Urinary bladder (tissue), 4 donors: ENCODE measurements around the gene PRR3. TPM values are rescaled to one million over a fixed set of nuclear protein-coding genes. Genes with fewer than 3 reads are reported as not detected.

Experiments
- DNase-seq: peaks from one replicate; pipeline ENCODE4 v3.0.0-alpha.2; 2015; ENCODE audit errors: extremely low spot score
- H3K27ac ChIP-seq: one replicate; pipeline ENCODE4 v1.5.1; 2013; ENCODE audit warnings: low read depth, mild to moderate bottlenecking, moderate library complexity
- H3K36me3 ChIP-seq: one replicate; pipeline ENCODE4 v1.6.1; 2013; ENCODE audit warnings: mild to moderate bottlenecking, moderate library complexity; ENCODE audit not compliant: insufficient read depth
- H3K4me1 ChIP-seq: one replicate; pipeline ENCODE4 v1.6.1; 2013; ENCODE audit warnings: mild to moderate bottlenecking, moderate library complexity; ENCODE audit not compliant: insufficient read depth
- H3K4me3 ChIP-seq: one replicate; pipeline ENCODE4 v1.5.1; 2013; ENCODE audit warnings: low read depth, low read length
- WGBS: extraction: QIAGEN DNeasy Blood & Tissue Kit; methylation state at CpG from one replicate; pipeline ENCODE4 v1.1.7; 2013; 5-methylcytosine and 5-hydroxymethylcytosine counted together
- polyA plus RNA-seq: library from polyadenylated mRNA; stranded (reverse); fragments of 200-250 nt; gene quantifications from one replicate; pipeline ENCODE4 v1.2.3, GENCODE V29; 2013
- small RNA-seq: library from RNA; depleted of rRNA; stranded (forward); fragments of <200 nt; gene quantifications from one replicate; pipeline ENCODE3, GENCODE V24; 2014
- total RNA-seq: library from RNA; depleted of rRNA; stranded (reverse); fragments of >200 nt; gene quantifications from one replicate; pipeline ENCODE4 v1.2.3, GENCODE V29; 2014
- donor health status: healthy with polysubstance abuse.
- donor health status: healthy.

The PRR3 gene
- total and polyA plus RNA-seq, 2 donors: 8.5 to 11.0 TPM

DNA sequence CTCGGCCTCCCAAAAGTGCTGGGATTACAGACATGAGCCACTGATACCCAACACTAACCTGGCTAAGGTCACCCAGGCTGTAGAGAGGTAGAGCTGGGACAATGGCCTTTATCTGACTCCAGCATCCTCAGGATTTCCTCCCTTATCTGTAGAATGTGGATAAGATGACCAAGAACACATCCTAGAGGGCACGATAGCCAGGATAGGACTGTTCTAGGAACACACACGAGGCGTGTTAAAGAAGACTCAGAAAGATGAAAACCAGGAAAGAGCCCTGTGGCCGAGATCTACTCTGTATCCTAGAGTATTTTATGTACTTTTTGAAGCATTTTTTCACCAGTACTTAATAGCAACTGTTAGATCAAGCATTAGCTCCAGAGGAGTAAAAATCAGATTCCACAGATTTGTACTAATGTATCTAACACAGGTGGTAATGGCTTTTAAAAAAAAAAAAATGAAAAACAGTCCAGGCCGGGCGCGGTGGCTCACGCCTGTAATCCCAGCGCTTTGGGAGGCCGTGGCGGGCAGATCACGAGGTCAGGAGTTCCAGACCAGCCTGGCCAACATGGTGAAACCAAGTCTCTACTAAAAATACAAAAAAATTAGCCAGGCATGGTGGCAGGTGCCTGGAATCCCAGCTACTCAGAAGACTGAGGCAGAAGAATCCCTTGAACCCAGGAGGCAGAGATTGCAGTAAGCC, 42.7 kb downstream of the PRR3 start:
- Histone ChIP-seq H3K4me1 (no peaks in the 10 kb centered on the region), H3K36me3 (peaks cover 17% of the 10 kb centered on the region), H3K4me3 (no peak overlapping the region), H3K27ac (no peak overlapping the region)
- WGBS: 66% methylated on average over 13 of the region's 13 CpGs
- no peak for DNase-seq

DNA sequence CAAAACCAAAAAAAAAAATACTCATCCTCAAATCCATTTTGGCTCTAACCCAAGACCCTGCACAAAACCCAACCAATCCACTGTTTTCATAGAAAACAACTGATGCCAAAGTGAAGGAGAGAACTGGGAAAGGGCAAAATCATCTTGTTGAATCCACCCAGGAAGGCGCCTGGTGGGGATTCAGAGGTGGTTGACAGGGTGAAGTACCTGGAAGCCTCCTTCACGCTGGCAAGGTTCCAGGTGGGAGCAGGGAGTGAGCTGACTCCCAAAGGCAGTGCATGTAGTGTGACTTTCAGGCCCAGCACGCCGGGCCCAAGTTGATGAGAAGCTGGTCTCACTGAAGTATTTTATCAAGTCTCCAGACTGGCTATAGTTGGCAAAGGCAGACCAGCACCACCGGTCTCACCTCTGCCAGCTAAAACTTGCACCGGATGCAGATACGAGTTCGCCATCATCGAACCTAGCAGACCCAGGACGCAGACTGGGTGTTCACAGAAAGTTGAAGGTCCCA, 43.4 kb downstream of the PRR3 start:
- H3K4me3 ChIP-seq: no peak overlapping the region
- no peak overlapping the region for H3K27ac ChIP-seq
- H3K36me3 ChIP-seq: peaks cover 20% of the 10 kb centered on the region
- no peaks in the 10 kb centered on the region for H3K4me1 ChIP-seq
- no peak for DNase-seq
- WGBS: 54% methylated on average over 10 of the region's 10 CpGs

DNA sequence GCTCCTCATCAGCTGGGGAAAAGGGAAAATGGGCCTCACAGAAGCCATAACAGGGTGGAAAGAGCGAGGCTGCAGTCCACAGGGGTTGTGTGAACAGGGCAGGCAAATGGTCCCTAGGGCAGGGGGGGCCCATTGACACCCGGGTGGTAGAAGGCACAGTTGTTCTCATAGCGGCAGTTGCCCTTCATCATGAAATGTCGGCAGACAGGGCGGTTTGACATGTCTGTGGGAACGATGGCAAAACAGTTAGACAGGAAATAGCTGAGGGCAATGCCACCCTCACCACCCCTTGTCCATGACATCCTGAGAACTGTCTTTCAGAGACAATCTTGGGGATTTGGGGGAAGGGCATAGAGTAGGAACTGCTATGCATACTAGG, 44.3 kb downstream of the PRR3 start:
- Histone ChIP-seq H3K4me1 (no peaks in the 10 kb centered on the region), H3K36me3 (peaks cover 20% of the 10 kb centered on the region), H3K4me3 (no peak overlapping the region), H3K27ac (no peak overlapping the region)
- WGBS: 65% methylated on average over 6 of the region's 6 CpGs
- no peak for DNase-seq

DNA sequence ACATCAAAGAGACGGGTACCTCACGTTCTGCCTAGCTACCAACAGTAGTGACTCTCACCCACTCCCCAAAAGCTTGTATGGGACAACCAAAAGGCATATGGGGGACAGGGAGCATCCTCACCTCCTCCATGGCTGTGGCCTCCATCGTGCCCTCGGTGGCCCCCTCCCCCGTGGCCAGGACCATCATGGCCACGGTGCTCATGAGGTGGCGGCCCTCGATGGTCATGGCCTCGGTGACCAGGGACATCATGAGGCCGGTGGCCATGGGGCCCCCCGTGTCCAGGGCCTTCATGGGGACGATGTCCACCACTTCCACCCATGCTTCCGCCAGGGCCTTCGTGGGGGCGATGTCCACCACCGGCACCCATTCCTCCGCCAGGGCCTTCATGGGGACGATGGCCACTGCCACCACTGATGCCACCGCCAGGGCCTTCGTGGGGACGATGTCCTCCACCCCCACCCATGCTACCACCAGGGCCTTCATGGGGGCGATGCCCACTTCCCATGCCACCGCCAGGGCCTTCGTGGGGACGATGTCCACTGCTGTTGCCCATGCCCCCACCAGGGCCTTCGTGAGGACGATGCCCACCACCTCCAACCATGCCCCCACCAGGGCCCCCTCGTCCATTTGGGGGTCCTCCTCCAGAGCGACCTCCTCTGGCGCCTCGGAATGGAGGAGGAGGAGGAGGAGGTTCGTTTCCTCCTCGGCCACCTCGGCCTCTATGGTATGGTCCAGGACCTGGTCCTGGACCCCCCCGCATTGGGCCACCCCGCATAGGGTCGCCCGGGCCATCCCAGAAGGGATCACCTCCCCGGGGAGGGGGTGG, 44.9 kb downstream of the PRR3 start:
- Histone ChIP-seq H3K4me3 (no peak overlapping the region), H3K4me1 (no peaks in the 10 kb centered on the region), H3K36me3 (peaks cover 20% of the 10 kb centered on the region), H3K27ac (no peak overlapping the region)
- no peak for DNase-seq
- WGBS: 91% methylated on average over 39 of the region's 39 CpGs

DNA sequence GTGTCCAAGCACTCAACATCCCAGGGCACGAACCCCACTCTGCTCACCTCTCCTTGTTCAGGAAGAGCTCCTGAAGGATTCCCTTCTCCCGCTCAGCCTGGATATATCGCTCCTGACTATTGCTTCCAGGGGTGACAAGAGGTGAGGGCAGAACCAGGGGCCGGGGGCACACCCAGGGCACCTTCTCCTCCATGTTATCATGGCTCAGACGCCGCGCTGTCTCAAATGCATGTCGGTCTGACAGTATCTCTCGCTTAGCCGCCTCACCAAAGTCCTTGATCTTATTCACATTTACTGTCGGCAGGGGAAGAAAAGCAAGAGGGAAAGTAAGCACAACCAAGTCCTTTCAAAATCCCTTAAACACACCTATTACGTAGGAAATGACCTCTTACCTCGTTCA, 46.9 kb downstream of the PRR3 start:
- Histone ChIP-seq H3K27ac (no peak overlapping the region), H3K4me1 (no peaks in the 10 kb centered on the region), H3K36me3 (peaks cover 23% of the 10 kb centered on the region), H3K4me3 (no peak overlapping the region)
- WGBS: 94% methylated on average over 13 of the region's 13 CpGs
- DNase-seq: no peak

DNA sequence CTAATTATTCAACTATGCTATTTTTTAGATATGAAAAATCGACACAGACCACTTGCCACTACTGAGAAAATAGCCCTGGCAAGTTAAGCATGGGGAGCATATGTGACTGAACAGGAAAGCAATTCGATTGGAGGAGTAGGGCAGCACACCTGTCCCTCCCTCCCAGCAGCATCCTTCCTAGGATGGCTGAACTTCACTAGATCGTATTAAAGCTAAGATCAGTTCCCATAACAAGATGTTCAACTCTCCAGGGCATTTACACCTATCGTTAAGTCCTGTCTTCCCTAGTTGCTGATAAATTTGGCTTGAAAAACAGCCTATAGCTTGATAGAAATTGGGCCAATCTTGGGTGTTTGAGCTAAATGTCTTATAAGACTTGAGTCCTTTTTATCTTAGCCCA, 53.0 kb downstream of the PRR3 start:
- no peak overlapping the region for H3K4me3 ChIP-seq
- no peak overlapping the region for H3K27ac ChIP-seq
- peaks cover 4% of the 10 kb centered on the region for H3K36me3 ChIP-seq
- DNase-seq: no peak
- H3K4me1 ChIP-seq: no peaks in the 10 kb centered on the region
- WGBS: 83% methylated on average over 4 of the region's 4 CpGs

DNA sequence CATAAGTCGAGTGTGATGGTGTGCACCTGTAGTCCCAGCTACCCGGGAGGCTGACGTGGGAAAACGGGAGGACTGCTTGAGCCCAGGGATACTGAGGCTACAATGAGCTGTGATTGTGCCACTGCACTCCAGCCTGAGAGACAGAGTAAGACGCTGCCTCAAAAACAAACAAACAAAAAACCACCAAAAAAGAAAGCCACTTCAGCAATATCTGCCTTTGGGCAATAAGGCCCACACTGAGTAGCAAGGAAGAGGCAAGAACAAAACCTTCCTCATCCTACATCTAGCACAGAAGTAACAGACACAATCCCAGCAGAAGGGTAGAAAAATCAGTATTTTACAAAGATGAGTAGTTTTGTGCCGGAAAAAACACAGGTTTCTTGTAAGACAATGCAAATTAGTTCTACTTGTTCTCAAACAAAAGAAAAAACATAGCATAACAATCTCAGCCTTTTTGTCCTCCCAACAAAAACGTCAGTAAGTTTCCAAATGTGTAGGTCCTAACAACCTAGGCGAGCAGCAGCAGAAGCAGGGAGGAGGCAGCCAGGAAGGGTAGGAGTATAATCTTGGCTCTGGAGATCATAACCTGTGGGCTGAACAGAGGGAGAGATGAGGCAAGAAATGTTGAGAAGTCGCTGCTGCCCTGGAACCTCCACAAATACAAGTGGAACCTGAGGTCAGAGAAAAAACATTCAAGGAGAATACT, 54.2 kb downstream of the PRR3 start:
- H3K36me3 ChIP-seq: peaks cover 4% of the 10 kb centered on the region
- H3K4me1 ChIP-seq: no peaks in the 10 kb centered on the region
- 73% methylated on average over 9 of the region's 9 CpGs for WGBS
- no peak for DNase-seq
- no peak overlapping the region for H3K4me3 ChIP-seq
- no peak overlapping the region for H3K27ac ChIP-seq

DNA sequence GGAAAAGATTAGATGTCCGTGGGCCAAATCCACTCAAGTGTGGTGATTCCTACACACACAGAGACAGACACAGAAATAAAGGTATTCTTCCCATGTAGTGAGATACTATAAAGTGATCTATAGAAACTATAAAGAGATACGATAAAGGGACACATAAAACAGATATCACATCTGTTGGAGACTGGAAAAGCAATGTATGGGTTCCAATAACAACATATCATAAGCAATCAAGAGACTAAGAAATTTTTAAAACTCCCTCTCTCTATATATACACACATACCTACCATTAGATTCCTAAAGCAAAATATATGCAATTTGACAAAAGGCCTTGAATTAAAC, 54.7 kb downstream of the PRR3 start:
- H3K36me3 ChIP-seq: peaks cover 5% of the 10 kb centered on the region
- H3K27ac ChIP-seq: no peak overlapping the region
- no peak for DNase-seq
- no peaks in the 10 kb centered on the region for H3K4me1 ChIP-seq
- H3K4me3 ChIP-seq: no peak overlapping the region
- 60% methylated on average over 2 of the region's 2 CpGs for WGBS

DNA sequence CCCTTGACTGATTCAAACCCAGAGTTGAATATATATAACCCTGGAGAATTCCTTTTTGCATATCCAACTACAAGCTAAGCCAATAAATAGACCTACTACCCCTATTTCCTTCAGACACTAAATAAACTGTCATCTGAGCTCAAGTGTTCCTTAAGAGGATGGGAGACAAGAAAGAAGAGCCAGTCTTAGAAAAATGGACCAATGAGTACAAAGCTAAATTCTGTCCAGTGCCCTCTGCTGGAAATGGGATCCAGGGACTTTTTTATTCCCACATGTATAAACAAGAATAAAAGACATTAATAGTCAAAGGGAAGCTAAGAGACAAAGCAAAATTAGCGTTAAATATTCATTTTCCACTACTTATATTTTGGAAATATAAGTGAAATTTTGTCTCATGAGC, 55.1 kb downstream of the PRR3 start:
- 64% methylated on average over 1 of the region's 1 CpG for WGBS
- no peak for DNase-seq
- Histone ChIP-seq H3K4me3 (no peak overlapping the region), H3K4me1 (no peaks in the 10 kb centered on the region), H3K36me3 (peaks cover 5% of the 10 kb centered on the region), H3K27ac (no peak overlapping the region)

DNA sequence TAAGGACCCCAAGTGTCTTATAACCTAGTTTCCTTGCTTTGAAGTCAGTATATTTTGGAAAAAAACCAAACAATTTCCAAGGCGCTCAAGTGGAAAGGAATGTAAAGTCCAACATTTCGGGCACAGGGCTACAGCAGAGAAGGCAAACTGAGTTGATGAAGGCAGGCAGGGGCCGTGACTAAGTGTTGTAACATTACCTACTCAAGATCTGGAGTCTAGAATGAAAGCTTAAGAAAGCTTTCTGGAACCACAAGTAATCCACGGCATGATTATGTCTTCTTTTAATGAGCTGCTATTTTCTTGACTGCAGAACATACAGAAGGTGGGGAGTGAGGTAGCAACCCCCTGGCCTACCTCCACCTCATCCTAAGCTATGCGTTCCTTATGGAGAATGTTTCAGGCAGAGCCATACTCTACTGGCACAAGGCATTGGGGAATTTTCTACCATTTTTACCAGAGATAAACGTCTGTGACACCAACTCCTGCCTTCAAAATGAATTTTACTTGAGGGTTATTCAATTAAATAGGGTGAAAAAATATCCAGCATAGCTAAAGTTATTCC, 55.7 kb downstream of the PRR3 start:
- 37% methylated on average over 6 of the region's 6 CpGs for WGBS
- Histone ChIP-seq H3K4me3 (no peak overlapping the region), H3K27ac (no peak overlapping the region), H3K4me1 (no peaks in the 10 kb centered on the region), H3K36me3 (peaks cover 4% of the 10 kb centered on the region)
- no peak for DNase-seq

Small RNAs within 50 kb of the gene (small RNA-seq; reads per million reads assigned to genes)
- gene MIR877: 7.7 reads per million, percentile 93 among the genes with 10 or more reads in this experiment

Other genes starting within 250 kb of the PRR3 start
- 5.8 TPM for gene TRIM39, start 230.4 kb upstream of the PRR3 start, total RNA-seq
- gene TRIM39, start 230.4 kb upstream of the PRR3 start, polyA plus RNA-seq: 16.6 TPM
- 15.0 TPM for gene RPP21, start 212.1 kb upstream of the PRR3 start, total RNA-seq
- gene RPP21, start 212.1 kb upstream of the PRR3 start, polyA plus RNA-seq: 147 TPM
- gene HLA-E, start 67.8 kb upstream of the PRR3 start, total RNA-seq: 141 TPM
- 564 TPM for gene HLA-E, start 67.8 kb upstream of the PRR3 start, polyA plus RNA-seq
- gene GNL1, start 806 bp upstream of the PRR3 start, total RNA-seq: 30.9 TPM
- gene GNL1, start 806 bp upstream of the PRR3 start, polyA plus RNA-seq: 63.7 TPM
- 16.0 TPM for gene ABCF1, start 14.1 kb downstream of the PRR3 start, total RNA-seq
- gene ABCF1, start 14.1 kb downstream of the PRR3 start, polyA plus RNA-seq: 42.8 TPM
- 18.2 TPM for gene PPP1R10, start 59.9 kb downstream of the PRR3 start, total RNA-seq
- gene PPP1R10, start 59.9 kb downstream of the PRR3 start, polyA plus RNA-seq: 25.6 TPM
- gene MRPS18B, start 60.5 kb downstream of the PRR3 start, total RNA-seq: 64.7 TPM
- 58.6 TPM for gene MRPS18B, start 60.5 kb downstream of the PRR3 start, polyA plus RNA-seq
- 9.4 TPM for gene ATAT1, start 69.6 kb downstream of the PRR3 start, total RNA-seq
- 7.6 TPM for gene ATAT1, start 69.6 kb downstream of the PRR3 start, polyA plus RNA-seq
- 6.3 TPM for gene C6orf136, start 89.8 kb downstream of the PRR3 start, total RNA-seq
- gene C6orf136, start 89.8 kb downstream of the PRR3 start, polyA plus RNA-seq: 15.9 TPM
- 16.8 TPM for gene DHX16, start 115.7 kb downstream of the PRR3 start, total RNA-seq
- 29.5 TPM for gene DHX16, start 115.7 kb downstream of the PRR3 start, polyA plus RNA-seq
- 32.7 TPM for gene PPP1R18, start 129.3 kb downstream of the PRR3 start, total RNA-seq
- 81.9 TPM for gene PPP1R18, start 129.3 kb downstream of the PRR3 start, polyA plus RNA-seq
- gene NRM, start 133.7 kb downstream of the PRR3 start, total RNA-seq: 7.0 TPM
- gene NRM, start 133.7 kb downstream of the PRR3 start, polyA plus RNA-seq: 20.3 TPM
- 9.8 TPM for gene MDC1, start 160.0 kb downstream of the PRR3 start, total RNA-seq
- gene MDC1, start 160.0 kb downstream of the PRR3 start, polyA plus RNA-seq: 18.3 TPM
- 376 TPM for gene TUBB, start 163.1 kb downstream of the PRR3 start, total RNA-seq
- 332 TPM for gene TUBB, start 163.1 kb downstream of the PRR3 start, polyA plus RNA-seq
- 40.0 TPM for gene FLOT1, start 185.4 kb downstream of the PRR3 start, total RNA-seq
- 298 TPM for gene FLOT1, start 185.4 kb downstream of the PRR3 start, polyA plus RNA-seq
- 4.8 TPM for gene IER3, start 187.3 kb downstream of the PRR3 start, total RNA-seq
- gene IER3, start 187.3 kb downstream of the PRR3 start, polyA plus RNA-seq: 71.9 TPM